ENCODE data around the gene SET. TPM values are rescaled to one million over a fixed set of nuclear protein-coding genes. Genes with fewer than 3 reads are reported as not detected.

The SET gene
- total and polyA plus RNA-seq, 2 of the 13 experiments (the other 11 are each of a cell fraction or from before 2014, with no cell fraction given), result 94.2 to 611 TPM

- TF ChIP-seq ZNF280B (CRISPR knock-in tag; IDR thresholded peaks at IDR 0.05; ENCODE audit: borderline replicate concordance) (peak; percentile 59; the same call in 1 of the 2 replicates), ZSCAN12 (CRISPR knock-in tag; IDR thresholded peaks at IDR 0.05) (no peak), TCF7 (IDR thresholded peaks at IDR 0.05; ENCODE audit: low read depth) (no peak), ZNF770 (CRISPR knock-in tag; IDR thresholded peaks at IDR 0.05) (no peak), ARNT (IDR thresholded peaks at IDR 0.05) (no peak), TBL1XR1 (IDR thresholded peaks at IDR 0.05; ENCODE audit: borderline replicate concordance, low read length, partially characterized antibody) (no peak), HNF1A (IDR thresholded peaks at IDR 0.05; ENCODE audit: low read depth) (0 out of 2 replicates have a peak, but pooled peaks have one; percentile 15), HNF1A (CRISPR knock-in tag; IDR thresholded peaks at IDR 0.05; ENCODE audit: borderline replicate concordance) (peak; percentile 37; the same call in 1 of the 2 replicates), ZNF331 (CRISPR knock-in tag; IDR thresholded peaks at IDR 0.05) (peak; percentile 24; the same call in 1 of the 2 replicates), TOE1 (CRISPR knock-in tag; IDR thresholded peaks at IDR 0.05) (no peak), SP4 (CRISPR knock-in tag; IDR thresholded peaks at IDR 0.05) (peak; percentile 91), MLLT10 (CRISPR knock-in tag; IDR thresholded peaks at IDR 0.05) (no peak), ARHGAP35 (CRISPR knock-in tag; IDR thresholded peaks at IDR 0.05; ENCODE audit: borderline replicate concordance) (0 out of 2 replicates have a peak, but pooled peaks have one; percentile 48), MEIS2 (CRISPR knock-in tag; IDR thresholded peaks at IDR 0.05) (no peak), TCF7L2 (IDR thresholded peaks at IDR 0.05; ENCODE audit: low read depth, low read length) (no peak), ATF2 (CRISPR knock-in tag; IDR thresholded peaks at IDR 0.05) (peak; percentile 62; the same call in 1 of the 2 replicates), KDM6A (CRISPR knock-in tag; IDR thresholded peaks at IDR 0.05; ENCODE audit: low read depth) (no peak), ZNF136 (CRISPR knock-in tag; IDR thresholded peaks at IDR 0.05; ENCODE audit: low read depth) (peak; percentile 54; the same call in 1 of the 2 replicates), SPEN (CRISPR knock-in tag; IDR thresholded peaks at IDR 0.05; ENCODE audit: low read depth) (peak; percentile 84), ZSCAN21 (CRISPR knock-in tag; IDR thresholded peaks at IDR 0.05; ENCODE audit: borderline replicate concordance) (peak; percentile 86)
Observed at GRCh38 chr9:128656416-128657343, 32.3 kb upstream of the SET start, which contains the start of gene DYNC2I2 (continued).
